Activated T-helper 1 cell treated with Interleukin-2 at 50 U/mL for 16 hours (primary cell): Measurements from ENCODE around the gene UQCC5.

Experiments
- DNase-seq: peaks from one replicate; pipeline ENCODE4 v3.0.0-alpha.2; 2020; ENCODE audit warnings: low read depth

UQCC5 gene, protein sequence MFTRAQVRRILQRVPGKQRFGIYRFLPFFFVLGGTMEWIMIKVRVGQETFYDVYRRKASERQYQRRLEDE

GRCh38 chr3:52536369-52537164 lies at the start of gene UQCC5:
UQCC5 (plus strand) TSS chr3:52536605; CDS start chr3:52536756, 151 bp downstream.
- DNase-seq: peak; percentile 98

DNA sequence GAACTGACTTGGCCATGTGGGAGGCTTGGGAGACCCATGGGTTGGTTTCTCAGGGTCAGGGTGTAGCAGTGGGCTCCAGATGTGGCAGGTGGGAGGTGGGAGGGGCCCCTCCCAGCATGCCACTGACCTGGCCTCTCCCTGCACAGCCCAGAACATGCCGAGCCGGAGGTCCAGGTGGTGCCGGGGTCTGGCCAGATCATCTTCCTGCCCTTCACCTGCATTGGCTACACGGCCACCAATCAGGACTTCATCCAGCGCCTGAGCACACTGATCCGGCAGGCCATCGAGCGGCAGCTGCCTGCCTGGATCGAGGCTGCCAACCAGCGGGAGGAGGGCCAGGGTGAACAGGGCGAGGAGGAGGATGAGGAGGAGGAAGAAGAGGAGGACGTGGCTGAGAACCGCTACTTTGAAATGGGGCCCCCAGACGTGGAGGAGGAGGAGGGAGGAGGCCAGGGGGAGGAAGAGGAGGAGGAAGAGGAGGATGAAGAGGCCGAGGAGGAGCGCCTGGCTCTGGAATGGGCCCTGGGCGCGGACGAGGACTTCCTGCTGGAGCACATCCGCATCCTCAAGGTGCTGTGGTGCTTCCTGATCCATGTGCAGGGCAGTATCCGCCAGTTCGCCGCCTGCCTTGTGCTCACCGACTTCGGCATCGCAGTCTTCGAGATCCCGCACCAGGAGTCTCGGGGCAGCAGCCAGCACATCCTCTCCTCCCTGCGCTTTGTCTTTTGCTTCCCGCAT lies 49.2 kb upstream of the UQCC5 start:
- no peak for DNase-seq

- no peak for DNase-seq
Measured at GRCh38 chr3:52487788-52488691, 48.4 kb upstream of the UQCC5 start.

- DNase-seq: no peak
Measured at GRCh38 chr3:52488746-52489145, 47.7 kb upstream of the UQCC5 start.

DNA sequence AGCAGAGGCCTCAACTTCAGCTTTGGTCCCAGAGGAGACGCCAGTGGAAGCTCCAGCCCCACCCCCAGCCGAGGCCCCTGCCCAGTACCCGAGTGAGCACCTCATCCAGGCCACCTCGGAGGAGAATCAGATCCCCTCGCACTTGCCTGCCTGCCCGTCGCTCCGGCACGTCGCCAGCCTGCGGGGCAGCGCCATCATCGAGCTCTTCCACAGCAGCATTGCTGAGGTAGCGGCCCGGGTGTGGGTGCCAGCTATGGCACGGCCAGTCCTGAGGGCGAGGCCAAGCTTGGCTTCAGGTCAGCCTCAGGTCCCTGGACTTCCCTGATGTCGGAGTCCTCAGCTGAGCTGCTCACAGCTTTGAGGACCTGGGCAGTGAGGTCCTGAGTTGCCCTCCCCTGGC lies 47.0 kb upstream of the UQCC5 start:
- DNase-seq: no peak

DNA sequence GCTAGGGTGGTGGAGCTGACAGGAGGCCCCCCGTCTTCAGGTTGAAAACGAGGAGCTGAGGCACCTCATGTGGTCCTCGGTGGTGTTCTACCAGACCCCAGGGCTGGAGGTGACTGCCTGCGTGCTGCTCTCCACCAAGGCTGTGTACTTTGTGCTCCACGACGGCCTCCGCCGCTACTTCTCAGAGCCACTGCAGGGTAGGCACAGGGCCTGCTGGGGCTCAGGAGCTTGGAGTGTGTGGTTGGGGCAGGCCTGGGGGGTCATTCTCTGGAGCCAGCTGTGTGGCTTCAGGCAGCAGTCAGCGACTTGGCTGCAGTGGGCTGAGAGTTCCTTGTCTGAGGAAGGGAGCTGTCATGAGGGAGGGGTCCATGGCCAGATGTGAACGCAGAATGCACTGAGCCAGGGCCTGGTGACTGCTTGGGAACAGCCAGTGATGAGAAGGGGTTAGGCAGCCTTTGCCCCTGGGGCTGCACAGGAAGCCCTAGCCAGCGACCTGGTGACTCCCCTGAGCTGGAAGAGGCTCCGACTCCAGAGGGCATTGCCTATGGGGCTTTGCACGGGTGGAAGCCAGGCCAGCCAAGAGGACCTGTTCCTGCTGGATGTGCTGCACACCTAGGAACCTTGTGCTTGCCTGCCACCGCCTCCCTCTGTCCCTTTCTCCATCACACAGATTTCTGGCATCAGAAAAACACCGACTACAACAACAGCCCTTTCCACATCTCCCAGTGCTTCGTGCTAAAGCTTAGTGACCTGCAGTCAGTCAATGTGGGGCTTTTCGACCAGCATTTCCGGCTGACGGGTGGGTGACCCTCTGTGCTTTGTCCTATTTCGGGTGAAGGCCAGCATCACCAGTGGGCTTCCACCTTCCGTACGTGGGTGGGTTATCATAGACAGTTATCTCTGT lies 46.1 kb upstream of the UQCC5 start:
- no peak for DNase-seq

GRCh38 chr3:52490939-52491526 lies 45.4 kb upstream of the UQCC5 start:
- DNase-seq: no peak

GRCh38 chr3:52492059-52492458 lies 44.3 kb upstream of the UQCC5 start:
- no peak for DNase-seq

DNA sequence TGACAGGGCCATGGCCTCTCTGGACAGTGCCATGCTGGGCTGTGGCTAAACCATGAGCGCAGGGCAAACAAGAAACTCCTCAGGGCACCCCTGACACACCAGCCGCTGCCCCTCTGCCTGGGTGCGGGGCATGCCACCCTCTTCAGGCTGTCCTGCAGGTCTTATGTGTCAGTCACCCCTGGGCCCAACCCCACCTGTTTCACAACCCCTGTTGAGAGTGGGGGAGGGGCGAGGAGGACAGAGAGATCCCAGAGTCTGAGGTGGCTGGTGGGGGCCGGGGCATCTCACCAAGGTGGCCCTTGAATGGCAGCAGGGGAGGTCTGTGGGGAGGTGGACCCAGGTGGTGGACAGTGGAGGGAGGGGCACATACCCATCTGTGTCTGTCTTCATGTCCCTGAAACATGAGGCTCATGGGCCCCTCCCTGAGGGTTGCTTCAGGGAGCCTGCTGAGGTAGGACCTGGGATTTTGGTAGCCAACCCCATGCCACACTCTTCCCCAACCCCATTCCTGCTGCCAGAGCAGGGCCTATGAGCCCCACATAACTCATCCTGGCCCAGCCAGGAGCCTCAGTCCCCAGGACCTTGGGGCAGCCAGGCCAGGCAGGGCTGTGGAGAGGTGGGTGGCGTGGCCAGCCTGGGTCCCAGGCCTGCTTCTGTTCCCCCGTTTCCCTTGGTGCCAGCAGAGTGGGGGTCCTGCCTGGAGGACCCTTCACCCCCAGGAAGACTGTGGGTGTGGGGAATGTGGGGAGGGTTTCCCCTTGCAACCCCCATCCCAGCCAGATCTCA lies 43.0 kb upstream of the UQCC5 start:
- no peak for DNase-seq

GRCh38 chr3:52494445-52494844 lies 42.0 kb upstream of the UQCC5 start:
- DNase-seq: no peak

DNA sequence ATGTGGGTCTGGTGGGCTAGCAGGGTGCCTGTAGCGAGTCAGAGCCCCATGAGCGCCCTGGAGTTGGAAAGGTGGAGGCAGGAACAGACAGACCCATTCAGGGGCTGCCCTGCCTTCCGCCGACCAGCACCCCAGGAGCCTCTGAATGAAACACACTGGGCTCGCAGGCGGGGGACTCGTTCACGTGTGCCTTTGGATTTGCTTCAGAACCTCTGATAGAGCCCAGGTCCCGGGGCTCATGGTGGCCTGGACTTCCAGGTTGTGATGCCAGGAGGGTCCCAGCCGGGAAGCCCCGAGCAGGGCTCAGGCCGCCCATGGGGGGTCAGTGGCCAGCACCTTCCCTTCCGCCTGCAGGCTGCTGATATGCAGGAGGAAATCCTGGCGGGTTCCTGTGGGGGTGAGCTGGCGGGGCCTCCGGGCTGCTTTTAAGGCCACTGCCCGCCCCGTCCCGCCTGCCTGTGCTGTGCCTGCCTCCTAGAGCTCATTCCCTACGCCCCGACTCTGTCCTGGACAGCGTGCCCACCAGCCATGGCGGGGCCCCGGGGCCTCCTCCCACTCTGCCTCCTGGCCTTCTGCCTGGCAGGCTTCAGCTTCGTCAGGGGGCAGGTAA lies 41.4 kb upstream of the UQCC5 start, which contains the start of gene STAB1:
TSS of gene STAB1 (plus strand) at position 453 of the 610 bp plus-strand sequence. CDS start at position 529, 76 bp downstream.
- no peak for DNase-seq

GRCh38 chr3:52495777-52496602 lies 40.4 kb upstream of the UQCC5 start:
- no peak for DNase-seq

DNA sequence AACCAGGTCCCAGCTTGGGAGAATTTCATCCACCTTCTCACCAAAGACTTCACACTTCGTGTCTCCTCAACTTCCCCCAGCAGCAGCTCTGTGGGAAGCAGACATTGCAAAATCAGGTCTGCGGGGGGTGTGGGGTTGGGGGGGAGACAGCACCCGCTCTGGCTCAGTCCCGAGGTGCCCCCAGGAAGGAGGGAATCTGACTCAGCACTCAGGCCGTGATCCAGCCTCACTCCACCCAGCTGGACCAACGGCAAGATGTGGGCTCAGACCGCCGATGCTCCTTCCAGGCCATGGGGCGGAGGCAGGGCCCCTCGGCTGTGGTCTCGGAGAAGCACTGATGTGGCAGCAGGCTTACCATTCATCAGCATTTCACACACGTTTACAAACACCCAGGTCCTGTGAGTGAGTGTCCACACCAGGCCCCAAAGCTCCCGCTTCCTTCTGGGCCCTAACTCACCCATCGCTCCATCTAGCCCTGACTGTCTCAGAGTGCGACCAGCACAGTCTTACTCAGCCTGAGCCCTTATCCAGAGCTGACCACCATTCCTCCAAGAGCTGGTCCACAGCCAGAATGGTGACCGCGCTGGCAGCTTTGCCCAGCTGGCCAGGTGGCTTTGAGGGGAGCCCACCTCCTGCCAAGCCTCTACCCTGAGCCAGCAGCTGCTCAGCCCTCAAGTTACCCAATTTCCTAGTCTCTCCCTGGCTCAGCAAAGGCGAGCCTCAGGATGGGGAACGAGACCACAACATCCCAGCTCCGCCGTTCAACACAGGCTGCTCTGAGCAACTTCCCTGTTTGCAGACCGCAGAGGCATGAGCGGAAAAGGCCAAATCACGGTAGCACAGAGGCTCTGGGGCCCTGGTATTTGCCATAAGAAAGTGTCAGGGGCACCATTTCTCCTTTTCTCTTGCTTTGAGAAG lies 38.0 kb upstream of the UQCC5 start:
- DNase-seq: no peak

DNA sequence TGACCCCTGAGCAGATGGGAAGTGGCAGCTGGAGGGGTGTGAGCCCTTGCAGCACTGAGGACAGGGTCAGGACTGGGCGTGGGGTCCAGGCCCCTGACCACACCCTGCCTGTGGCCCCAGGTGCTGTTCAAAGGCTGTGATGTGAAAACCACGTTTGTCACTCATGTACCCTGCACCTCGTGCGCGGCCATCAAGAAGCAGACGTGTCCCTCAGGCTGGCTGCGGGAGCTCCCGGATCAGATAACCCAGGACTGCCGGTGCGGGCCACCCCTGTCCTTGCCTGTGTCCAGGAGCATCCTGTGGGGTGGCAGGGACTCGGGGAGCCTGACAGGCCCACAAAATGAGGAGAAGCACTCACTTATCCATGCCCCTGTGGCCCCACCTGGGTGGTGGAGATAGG lies 35.4 kb upstream of the UQCC5 start:
- no peak for DNase-seq

DNA sequence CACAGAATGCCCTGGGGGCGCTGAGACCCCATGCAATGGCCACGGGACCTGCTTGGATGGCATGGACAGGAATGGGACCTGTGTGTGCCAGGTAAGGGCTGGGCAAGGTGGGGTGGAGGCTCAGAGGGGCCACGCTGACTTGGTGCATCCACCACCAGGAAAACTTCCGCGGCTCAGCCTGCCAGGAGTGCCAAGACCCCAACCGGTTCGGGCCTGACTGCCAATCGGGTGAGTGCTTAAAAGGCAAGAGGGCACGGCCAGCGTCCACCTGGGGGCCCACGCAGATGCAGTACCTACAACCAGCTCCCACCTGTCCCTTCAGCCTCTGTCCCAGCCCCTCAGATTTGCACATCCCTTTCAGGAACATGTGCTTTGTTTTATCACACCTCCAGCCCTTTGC lies 34.4 kb upstream of the UQCC5 start:
- DNase-seq: no peak

DNA sequence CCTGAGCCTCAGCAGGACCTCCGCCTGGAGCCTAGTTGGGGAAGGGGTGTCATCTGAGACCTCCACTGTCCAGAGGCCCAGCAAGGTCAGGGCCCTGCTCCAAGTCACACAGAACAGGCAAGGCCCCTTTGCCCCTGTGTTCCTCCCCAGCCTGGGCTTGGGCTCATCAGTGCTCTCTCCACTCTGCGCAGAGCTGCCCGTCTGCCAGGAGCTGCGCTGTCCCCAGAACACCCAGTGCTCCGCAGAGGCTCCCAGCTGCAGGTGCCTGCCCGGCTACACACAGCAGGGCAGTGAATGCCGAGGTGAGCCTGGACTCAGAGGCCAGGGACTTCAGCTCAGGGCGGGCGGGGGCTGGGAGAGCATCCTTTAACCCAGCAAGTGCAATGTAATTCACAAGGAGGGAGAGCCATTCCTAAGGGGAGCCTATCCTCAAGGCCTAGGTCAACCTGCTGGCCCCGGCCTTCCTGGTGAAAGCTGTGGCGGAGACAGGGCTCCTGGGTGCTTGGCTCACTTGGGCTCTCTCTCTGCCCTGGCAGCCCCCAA lies 33.5 kb upstream of the UQCC5 start:
- DNase-seq: no peak

GRCh38 chr3:52503788-52504424 lies 32.5 kb upstream of the UQCC5 start:
- DNase-seq: no peak
